Measurements from ENCODE around the gene FABP1.

The FABP1 gene

GRCh38 chr2:88161446-88162244 lies 33.8 kb upstream of the FABP1 start:
- TF ChIP-seq POLR2A (IDR thresholded peaks at IDR 0.05; ENCODE audit: low read depth, low read length) (no peak), TAF1 (IDR thresholded peaks at IDR 0.05; ENCODE audit: low read depth, low read length) (no peak), PAX5 (IDR thresholded peaks at IDR 0.05; ENCODE audit: insufficient read depth, low read length, severe bottlenecking) (no peak), POU2F2 (IDR thresholded peaks at IDR 0.05; ENCODE audit: low read depth, low read length) (no peak), SPI1 (IDR thresholded peaks at IDR 0.05; ENCODE audit: low read depth, low read length) (no peak), POLR2AphosphoS5 (IDR thresholded peaks at IDR 0.05; ENCODE audit: low read depth, low read length) (no peak)
- DNase-seq (ENCODE audit: insufficient read length, low spot score) (no peak), FAIRE-seq (no peak)

DNA sequence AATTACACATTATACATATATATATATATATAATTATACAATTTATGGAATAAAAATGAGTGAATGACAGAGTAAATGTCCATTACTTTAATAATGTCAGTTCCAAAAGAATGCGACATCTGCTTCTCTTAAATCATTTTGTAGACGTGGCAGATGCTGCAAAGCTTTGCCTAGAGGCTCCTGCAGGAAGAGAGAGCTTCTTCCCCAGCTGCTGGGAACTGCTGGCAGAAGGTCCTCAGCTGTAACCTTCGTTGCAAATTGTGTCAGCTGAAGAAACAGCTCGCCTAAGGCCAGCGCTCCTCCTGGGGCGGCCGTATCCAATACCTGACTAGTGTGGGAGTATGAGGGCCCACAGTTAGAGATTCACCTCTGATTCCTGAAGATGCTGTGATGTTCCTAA lies 32.7 kb upstream of the FABP1 start:
- DNase-seq (ENCODE audit: insufficient read length, low spot score) (no peak), FAIRE-seq (no peak)
- TF ChIP-seq POLR2A (IDR thresholded peaks at IDR 0.05; ENCODE audit: low read depth, low read length) (no peak), POU2F2 (IDR thresholded peaks at IDR 0.05; ENCODE audit: low read depth, low read length) (no peak), SPI1 (IDR thresholded peaks at IDR 0.05; ENCODE audit: low read depth, low read length) (no peak), POLR2AphosphoS5 (IDR thresholded peaks at IDR 0.05; ENCODE audit: low read depth, low read length) (no peak), PAX5 (IDR thresholded peaks at IDR 0.05; ENCODE audit: insufficient read depth, low read length, severe bottlenecking) (no peak), TAF1 (IDR thresholded peaks at IDR 0.05; ENCODE audit: low read depth, low read length) (no peak)

DNA sequence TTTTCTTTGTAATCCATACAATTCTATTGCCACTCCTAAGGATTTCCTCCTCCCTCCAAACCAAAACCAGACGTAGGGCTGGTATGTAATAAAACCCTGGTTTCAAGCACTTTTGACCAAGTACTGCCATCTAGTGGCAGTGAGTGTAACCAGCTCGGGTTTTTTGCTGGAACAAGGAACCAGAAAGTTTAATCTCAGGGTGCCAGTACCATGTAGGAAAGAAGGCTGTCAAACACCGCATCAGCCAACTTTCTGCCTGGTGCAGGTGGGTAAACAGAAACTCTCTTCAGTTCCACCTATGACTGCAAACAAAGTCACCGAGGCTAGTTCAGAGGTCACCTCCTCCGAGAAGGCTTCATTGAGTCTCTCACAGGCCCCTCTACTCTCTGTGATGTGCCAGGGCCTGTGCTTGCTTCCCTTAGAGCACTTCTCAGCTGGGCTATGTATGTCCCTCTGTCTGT lies 32.1 kb upstream of the FABP1 start:
- DNase-seq (ENCODE audit: insufficient read length, low spot score), result peak; percentile 24
- no peak for TF ChIP-seq POU2F2 (IDR thresholded peaks at IDR 0.05; ENCODE audit: low read depth, low read length)
- no peak for TF ChIP-seq POLR2AphosphoS5 (IDR thresholded peaks at IDR 0.05; ENCODE audit: low read depth, low read length)
- TF ChIP-seq POLR2A (IDR thresholded peaks at IDR 0.05; ENCODE audit: low read depth, low read length), result no peak
- TF ChIP-seq SPI1 (IDR thresholded peaks at IDR 0.05; ENCODE audit: low read depth, low read length), result no peak
- TF ChIP-seq PAX5 (IDR thresholded peaks at IDR 0.05; ENCODE audit: insufficient read depth, low read length, severe bottlenecking), result no peak
- TF ChIP-seq TAF1 (IDR thresholded peaks at IDR 0.05; ENCODE audit: low read depth, low read length), result no peak
- FAIRE-seq, result peak; percentile 80

DNA sequence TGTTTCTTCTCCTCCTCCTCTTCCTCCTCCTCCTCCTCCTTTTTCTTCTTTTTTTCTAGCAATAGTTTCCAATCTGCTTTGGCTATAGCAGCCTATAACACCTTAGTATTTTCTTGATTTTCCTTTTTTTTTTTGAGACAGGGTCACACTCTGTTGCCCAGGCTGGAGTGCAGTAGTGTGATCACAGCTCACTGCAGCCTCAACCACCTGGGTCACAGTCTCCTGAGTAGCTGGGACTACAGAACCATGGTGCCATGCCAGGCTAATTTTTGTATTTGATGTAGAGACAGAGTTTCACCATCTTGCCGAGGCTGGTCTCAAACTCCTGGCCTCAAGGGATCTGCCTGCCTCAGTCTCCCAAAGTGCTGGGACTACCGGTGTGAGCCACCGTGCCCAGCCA lies 31.6 kb upstream of the FABP1 start:
- FAIRE-seq (no peak), DNase-seq (ENCODE audit: insufficient read length, low spot score) (no peak)
- TF ChIP-seq TAF1 (IDR thresholded peaks at IDR 0.05; ENCODE audit: low read depth, low read length) (no peak), POU2F2 (IDR thresholded peaks at IDR 0.05; ENCODE audit: low read depth, low read length) (no peak), SPI1 (IDR thresholded peaks at IDR 0.05; ENCODE audit: low read depth, low read length) (no peak), PAX5 (IDR thresholded peaks at IDR 0.05; ENCODE audit: insufficient read depth, low read length, severe bottlenecking) (no peak), POLR2AphosphoS5 (IDR thresholded peaks at IDR 0.05; ENCODE audit: low read depth, low read length) (no peak), POLR2A (IDR thresholded peaks at IDR 0.05; ENCODE audit: low read depth, low read length) (no peak)

- TF ChIP-seq PAX5 (IDR thresholded peaks at IDR 0.05; ENCODE audit: insufficient read depth, low read length, severe bottlenecking) (no peak), POLR2AphosphoS5 (IDR thresholded peaks at IDR 0.05; ENCODE audit: low read depth, low read length) (no peak), TAF1 (IDR thresholded peaks at IDR 0.05; ENCODE audit: low read depth, low read length) (no peak), SPI1 (IDR thresholded peaks at IDR 0.05; ENCODE audit: low read depth, low read length) (no peak), POLR2A (IDR thresholded peaks at IDR 0.05; ENCODE audit: low read depth, low read length) (no peak), POU2F2 (IDR thresholded peaks at IDR 0.05; ENCODE audit: low read depth, low read length) (no peak)
- no peak for FAIRE-seq
Measured at GRCh38 chr2:88148929-88149438, 21.1 kb upstream of the FABP1 start.

GRCh38 chr2:88147145-88147544 lies 19.3 kb upstream of the FABP1 start:
- FAIRE-seq, result no peak
- no peak for TF ChIP-seq PAX5 (IDR thresholded peaks at IDR 0.05; ENCODE audit: insufficient read depth, low read length, severe bottlenecking)
- no peak for TF ChIP-seq POU2F2 (IDR thresholded peaks at IDR 0.05; ENCODE audit: low read depth, low read length)
- no peak for TF ChIP-seq POLR2A (IDR thresholded peaks at IDR 0.05; ENCODE audit: low read depth, low read length)
- no peak for TF ChIP-seq TAF1 (IDR thresholded peaks at IDR 0.05; ENCODE audit: low read depth, low read length)
- TF ChIP-seq SPI1 (IDR thresholded peaks at IDR 0.05; ENCODE audit: low read depth, low read length), result no peak
- TF ChIP-seq POLR2AphosphoS5 (IDR thresholded peaks at IDR 0.05; ENCODE audit: low read depth, low read length), result no peak
- no peak for DNase-seq (ENCODE audit: insufficient read length, low spot score)

More at GRCh38 chr2:88148929-88149438, 21.1 kb upstream of the FABP1 start:
- no peak for DNase-seq (ENCODE audit: insufficient read length, low spot score)

GRCh38 chr2:88146590-88146989 lies 18.7 kb upstream of the FABP1 start:
- FAIRE-seq, result no peak
- no peak for TF ChIP-seq SPI1 (IDR thresholded peaks at IDR 0.05; ENCODE audit: low read depth, low read length)
- TF ChIP-seq PAX5 (IDR thresholded peaks at IDR 0.05; ENCODE audit: insufficient read depth, low read length, severe bottlenecking), result no peak
- no peak for TF ChIP-seq POLR2A (IDR thresholded peaks at IDR 0.05; ENCODE audit: low read depth, low read length)
- TF ChIP-seq POLR2AphosphoS5 (IDR thresholded peaks at IDR 0.05; ENCODE audit: low read depth, low read length), result no peak
- no peak for TF ChIP-seq POU2F2 (IDR thresholded peaks at IDR 0.05; ENCODE audit: low read depth, low read length)
- no peak for DNase-seq (ENCODE audit: insufficient read length, low spot score)

DNA sequence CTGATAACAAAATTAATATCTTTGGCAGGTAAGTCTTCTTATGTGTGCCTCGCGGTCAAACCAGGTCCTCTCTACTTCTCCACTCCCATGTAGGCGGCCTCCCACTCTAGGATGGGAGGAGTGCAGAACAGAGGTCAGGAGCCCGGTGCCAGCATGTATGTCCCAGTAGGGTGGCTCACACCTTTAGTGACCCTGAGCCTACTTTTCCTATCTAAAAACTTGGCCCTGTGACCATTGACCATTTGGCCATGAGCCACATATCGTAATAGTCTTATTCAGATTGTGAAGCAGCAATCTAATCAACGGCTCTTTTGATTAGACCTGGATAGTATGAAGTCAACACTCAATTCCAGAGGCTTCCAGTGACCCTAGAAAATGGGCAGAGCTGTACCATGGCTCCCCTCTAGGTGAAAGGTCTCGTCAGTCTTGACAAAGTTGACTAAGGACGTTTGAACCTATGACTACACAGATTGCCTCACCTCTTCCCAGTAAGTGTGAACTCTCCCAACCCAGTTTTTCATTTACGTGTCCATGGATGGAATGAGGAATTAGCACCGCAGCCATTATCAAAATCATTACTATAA lies 17.1 kb upstream of the FABP1 start:
- no peak for FAIRE-seq
- no peak for DNase-seq (ENCODE audit: insufficient read length, low spot score)
- TF ChIP-seq PAX5 (IDR thresholded peaks at IDR 0.05; ENCODE audit: insufficient read depth, low read length, severe bottlenecking) (no peak), TAF1 (IDR thresholded peaks at IDR 0.05; ENCODE audit: low read depth, low read length) (no peak), POLR2AphosphoS5 (IDR thresholded peaks at IDR 0.05; ENCODE audit: low read depth, low read length) (no peak), POLR2A (IDR thresholded peaks at IDR 0.05; ENCODE audit: low read depth, low read length) (no peak), POU2F2 (IDR thresholded peaks at IDR 0.05; ENCODE audit: low read depth, low read length) (no peak), SPI1 (IDR thresholded peaks at IDR 0.05; ENCODE audit: low read depth, low read length) (no peak)

DNA sequence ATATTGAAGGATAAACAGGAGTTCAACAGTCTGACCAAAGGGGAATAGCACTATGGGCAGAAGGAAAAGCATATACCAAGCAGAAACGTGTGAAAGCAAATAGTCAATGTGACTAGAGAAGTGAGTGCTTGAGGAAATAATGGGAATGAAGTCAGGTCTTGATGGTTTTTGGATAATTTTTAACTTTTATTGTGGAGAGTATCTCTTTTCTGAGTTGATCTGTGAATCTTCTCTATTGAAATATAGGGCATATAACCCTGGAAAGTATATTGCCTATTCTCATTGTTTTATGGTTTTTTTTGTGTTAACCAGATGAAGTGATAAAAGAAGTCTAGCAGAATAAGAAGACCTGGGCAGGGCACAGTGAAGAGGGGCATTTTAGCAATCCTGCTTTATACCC lies 16.4 kb upstream of the FABP1 start:
- DNase-seq (ENCODE audit: insufficient read length, low spot score), result no peak
- TF ChIP-seq SPI1 (IDR thresholded peaks at IDR 0.05; ENCODE audit: low read depth, low read length), result no peak
- no peak for TF ChIP-seq POLR2A (IDR thresholded peaks at IDR 0.05; ENCODE audit: low read depth, low read length)
- no peak for TF ChIP-seq PAX5 (IDR thresholded peaks at IDR 0.05; ENCODE audit: insufficient read depth, low read length, severe bottlenecking)
- no peak for TF ChIP-seq POU2F2 (IDR thresholded peaks at IDR 0.05; ENCODE audit: low read depth, low read length)
- TF ChIP-seq POLR2AphosphoS5 (IDR thresholded peaks at IDR 0.05; ENCODE audit: low read depth, low read length), result no peak
- no peak for TF ChIP-seq TAF1 (IDR thresholded peaks at IDR 0.05; ENCODE audit: low read depth, low read length)
- FAIRE-seq, result no peak

All from GM12891 (cell line).